ENCODE measurements around the gene OR1I1.

GRCh38 chr19:15120135-15121026 lies 38.4 kb downstream of the OR1I1 start:
- no peak for TF ChIP-seq EZH2 (IDR thresholded peaks at IDR 0.05; ENCODE audit: borderline replicate concordance, insufficient read depth, low read length, poor library complexity, severe bottlenecking)
- TF ChIP-seq POLR2AphosphoS5 (IDR thresholded peaks at IDR 0.05): no peak
